GM06990 (cell line): ENCODE data around the gene OR14I1.

Experiments used
- DNase-seq: peaks from one replicate; pipeline ENCODE4 v3.0.0-alpha.2; 2011; ENCODE audit not compliant: insufficient read length; ENCODE audit errors: extremely low read depth
- H3K27me3 ChIP-seq: replicated peaks from 2 replicates; pipeline ENCODE4 v1.6.0; 2011; ENCODE audit warnings: low read length; ENCODE audit not compliant: control insufficient read depth, insufficient read depth
- H3K36me3 ChIP-seq: 2 replicates; pipeline ENCODE4 v1.5.1; 2011; ENCODE audit warnings: low read length; ENCODE audit not compliant: control insufficient read depth, insufficient read depth
- H3K4me3 ChIP-seq: replicated peaks from 2 replicates; pipeline ENCODE4 v1.5.1; 2011; ENCODE audit warnings: low read depth, mild to moderate bottlenecking, control low read depth, low read length
- CTCF ChIP-seq: IDR thresholded peaks from 2 replicates; pipeline ENCODE4 v1.5.1; 2011; ENCODE audit warnings: low read length, control low read depth, mild to moderate bottlenecking, inconsistent platforms; ENCODE audit not compliant: insufficient read depth, poor library complexity, severe bottlenecking

The OR14I1 gene

DNA sequence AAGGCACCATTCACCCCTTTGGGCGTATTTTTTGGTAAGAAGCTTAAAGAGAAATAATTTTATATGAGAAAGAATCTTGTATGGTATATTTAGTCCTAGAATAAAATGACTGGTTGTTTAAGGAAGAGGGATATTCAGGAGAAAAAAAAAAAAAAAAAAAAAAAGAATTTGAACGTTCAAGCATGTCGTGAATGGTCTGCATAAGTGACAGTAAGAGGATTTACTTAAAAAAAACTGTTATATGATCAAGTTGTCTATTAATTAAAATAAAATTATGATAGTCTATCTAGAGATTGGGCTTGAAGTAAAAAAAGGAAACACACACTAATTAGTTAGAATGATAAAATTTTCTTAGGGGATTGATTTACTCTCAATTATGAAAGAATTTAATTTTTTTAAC is 11.7 kb upstream of the OR14I1 start:
- H3K4me3 ChIP-seq, result no peak overlapping the region
- DNase-seq, result no peak
- no peaks in the 10 kb centered on the region for H3K27me3 ChIP-seq
- H3K36me3 ChIP-seq, result no peaks in the 10 kb centered on the region
- no peak for TF ChIP-seq CTCF

DNA sequence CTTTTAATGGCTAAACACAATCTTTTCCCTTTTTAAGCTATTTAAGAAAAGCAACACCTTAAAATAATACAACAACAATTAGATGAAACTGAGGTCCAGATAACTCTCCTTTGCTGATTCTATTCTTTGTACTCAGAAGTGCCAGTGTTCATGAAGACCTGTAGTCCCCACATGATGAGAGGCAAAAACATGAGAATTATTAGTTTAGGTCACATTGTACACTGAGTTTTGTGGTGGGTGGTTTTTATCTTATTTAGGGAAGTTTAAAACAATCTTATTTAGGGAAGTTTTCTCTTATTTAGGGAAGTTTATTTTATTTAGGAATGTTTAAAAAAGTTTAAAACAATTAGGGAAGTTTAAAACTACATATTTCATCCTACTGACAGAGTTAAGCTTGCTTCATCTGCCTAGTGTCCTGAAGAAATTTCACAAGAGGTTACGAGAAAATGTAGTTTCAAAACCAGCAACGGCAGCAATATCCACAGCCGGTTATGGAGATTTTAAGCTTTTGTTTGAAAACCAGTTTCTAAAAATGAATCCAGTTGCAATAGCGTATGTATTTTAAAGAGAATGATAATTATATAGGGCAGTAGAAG is 7.8 kb upstream of the OR14I1 start:
- DNase-seq, result no peak
- no peaks in the 10 kb centered on the region for H3K27me3 ChIP-seq
- H3K36me3 ChIP-seq, result no peaks in the 10 kb centered on the region
- TF ChIP-seq CTCF, result no peak
- H3K4me3 ChIP-seq, result no peak overlapping the region

GRCh38 chr1:248704606-248705005 is 2.0 kb upstream of the OR14I1 start:
- TF ChIP-seq CTCF, result no peak
- Histone ChIP-seq H3K27me3 (no peaks in the 10 kb centered on the region), H3K4me3 (no peak overlapping the region), H3K36me3 (no peaks in the 10 kb centered on the region)
- no peak for DNase-seq

DNA sequence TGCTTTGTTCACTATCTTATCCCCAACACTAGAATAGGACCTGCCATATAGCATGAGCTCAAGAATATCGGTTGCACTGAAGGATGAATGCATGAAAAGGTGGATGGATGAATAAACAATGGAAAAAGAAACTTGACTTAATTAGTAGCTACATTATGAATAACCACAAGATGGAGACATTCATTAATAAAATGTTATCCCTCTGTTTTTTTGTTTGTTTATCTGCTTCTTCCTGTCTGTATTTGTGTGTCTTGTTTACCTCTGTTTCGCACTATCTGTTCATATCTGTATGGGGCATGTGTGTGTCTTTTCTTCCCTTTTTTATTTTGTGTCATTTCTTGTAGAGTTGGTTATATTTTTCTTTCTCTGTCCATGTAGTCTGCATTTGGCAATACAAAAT is 1.1 kb upstream of the OR14I1 start:
- Histone ChIP-seq H3K36me3 (no peaks in the 10 kb centered on the region), H3K4me3 (no peak overlapping the region), H3K27me3 (no peaks in the 10 kb centered on the region)
- peak; percentile 3 for TF ChIP-seq CTCF
- no peak for DNase-seq

DNA sequence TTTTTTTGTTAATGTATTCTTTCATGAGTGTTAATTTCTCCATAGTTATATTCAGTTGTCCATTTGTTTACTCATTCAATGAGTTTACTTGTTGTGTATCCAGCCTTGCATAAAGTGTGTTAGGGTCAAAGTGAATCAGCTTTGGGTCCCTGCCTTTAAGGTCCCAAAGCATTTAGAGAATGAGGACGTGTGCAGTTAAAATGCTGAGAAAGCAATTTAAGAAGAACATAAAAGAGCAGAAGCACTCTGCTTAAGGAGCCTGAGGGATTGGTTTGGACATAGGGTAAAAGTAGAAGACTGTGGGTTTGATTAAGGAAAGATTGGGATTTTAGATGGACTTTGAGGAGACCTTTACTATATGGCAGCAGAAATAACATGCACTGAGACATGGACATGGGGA is 3.5 kb downstream of the OR14I1 start:
- no peak for TF ChIP-seq CTCF
- no peak for DNase-seq
- Histone ChIP-seq H3K36me3 (no peaks in the 10 kb centered on the region), H3K4me3 (no peak overlapping the region), H3K27me3 (no peaks in the 10 kb centered on the region)

DNA sequence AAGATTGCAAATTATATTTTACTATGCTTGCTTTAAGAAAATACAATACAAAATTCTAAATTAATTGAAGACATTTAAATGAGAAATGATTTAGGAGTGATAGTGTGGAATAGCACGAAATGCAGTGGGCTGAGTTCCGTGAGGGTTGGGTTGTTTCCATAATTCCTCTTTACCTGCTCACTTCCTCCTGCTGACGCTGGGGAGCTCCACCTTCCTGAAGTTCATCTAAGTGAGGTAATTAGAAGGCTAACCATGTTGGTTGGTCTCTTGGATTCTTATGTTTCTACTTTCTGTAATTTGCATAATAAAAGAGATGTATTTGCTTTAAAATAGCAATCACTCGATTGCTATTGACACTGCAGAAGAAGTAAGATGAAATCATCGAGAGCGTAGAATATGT is 4.7 kb downstream of the OR14I1 start:
- H3K27me3 ChIP-seq, result no peaks in the 10 kb centered on the region
- H3K36me3 ChIP-seq, result no peaks in the 10 kb centered on the region
- no peak for DNase-seq
- no peak for TF ChIP-seq CTCF
- H3K4me3 ChIP-seq, result no peak overlapping the region
